H1 (cell line): ENCODE measurements around the gene ZSCAN5A. TPM values are rescaled to one million over a fixed set of nuclear protein-coding genes. Genes with fewer than 3 reads are reported as not detected.
A peak's percentile ranks its signal among the peaks of the same experiment; 100 is the strongest.

Experiments used
- BRCA1 ChIP-seq: IDR thresholded peaks from 2 replicates; pipeline ENCODE4 v1.6.1; 2012; ENCODE audit warnings: low read depth, low read length, improper control_type of control experiment
- GABPA ChIP-seq: IDR thresholded peaks from 2 replicates; pipeline ENCODE4 v1.6.1; 2011; ENCODE audit warnings: mild to moderate bottlenecking, low read length, moderate library complexity, borderline replicate concordance; ENCODE audit not compliant: insufficient read depth
- JUN ChIP-seq: IDR thresholded peaks from 2 replicates; pipeline ENCODE4 v1.6.1; 2011; ENCODE audit warnings: low read depth, mild to moderate bottlenecking, improper control_type of control experiment, low read length
- KDM1A ChIP-seq: fragments of 200-600, 300-600 bp; sonication (generic); IDR thresholded peaks from 2 replicates; pipeline ENCODE4 v1.7.1; 2016; ENCODE audit warnings: mild to moderate bottlenecking, low read length, borderline replicate concordance
- KDM4A ChIP-seq: IDR thresholded peaks from one replicate; pipeline ENCODE4 v1.7.1; 2012; ENCODE audit warnings: low read depth, mild to moderate bottlenecking, moderate library complexity, low read length, inconsistent platforms; ENCODE audit not compliant: severe bottlenecking
- NRF1 ChIP-seq: IDR thresholded peaks from 2 replicates; pipeline ENCODE4 v1.6.1; 2011; ENCODE audit warnings: mild to moderate bottlenecking, low read depth, low read length, improper control_type of control experiment
- PHF8 ChIP-seq: fragments of 200-600 bp; sonication (generic); conservative IDR thresholded peaks from 2 replicates; pipeline ENCODE4 v1.7.1; 2012; ENCODE audit warnings: low read depth, mild to moderate bottlenecking, inconsistent platforms, low read length, moderate library complexity
- POLR2A ChIP-seq, 2 experiments: IDR thresholded peaks; 1 replicate in 1 of 2; 2 replicates in 1 of 2; pipeline ENCODE4 v1.6.1; 2011; ENCODE audit warnings: low read depth in 2 of 2, low read length in 2 of 2, mild to moderate bottlenecking in 2 of 2; ENCODE audit errors: control extremely low read depth in 1 of 2
- RBBP5 ChIP-seq: IDR thresholded peaks from 2 replicates; pipeline ENCODE4 v1.7.1; 2012; ENCODE audit warnings: low read depth, mild to moderate bottlenecking, inconsistent platforms, low read length, moderate library complexity, borderline replicate concordance
- SAP30 ChIP-seq: fragments of 300-600 bp; sonication (generic); IDR thresholded peaks from 2 replicates; pipeline ENCODE4 v1.7.1; 2012; ENCODE audit warnings: low read length, moderate library complexity, mild to moderate bottlenecking, inconsistent platforms; ENCODE audit not compliant: insufficient read depth, insufficient replicate concordance
- SIX5 ChIP-seq: IDR thresholded peaks from 2 replicates; pipeline ENCODE4 v1.6.1; 2011; ENCODE audit warnings: mild to moderate bottlenecking, low read depth, low read length
- SP1 ChIP-seq: IDR thresholded peaks from 2 replicates; pipeline ENCODE4 v1.6.1; 2011; ENCODE audit warnings: low read depth, low read length
- TAF7 ChIP-seq: optimal IDR thresholded peaks from 2 replicates; pipeline ENCODE3; 2011; ENCODE audit warnings: low read depth, mild to moderate bottlenecking, inconsistent platforms, low read length, moderate library complexity, borderline replicate concordance
- TBP ChIP-seq: IDR thresholded peaks from 2 replicates; pipeline ENCODE4 v1.6.1; 2011; ENCODE audit warnings: low read depth, low read length, improper control_type of control experiment
- polyA plus RNA-seq, 7 experiments: library from polyadenylated mRNA; depleted of rRNA in 3 of 7; stranded (reverse) in 5 of 7; unstranded in 2 of 7; fragments of >200 nt in 5 of 7; fragments of 200-250 nt in 2 of 7; gene quantifications; 1 replicate in 5 of 7; 2 replicates in 1 of 7; 4 replicates in 1 of 7; pipeline versions ENCODE4 v1.2.1 to v1.2.3, GENCODE V29; 2011 to 2013; ENCODE audit warnings: missing spikeins in 2 of 7, mixed read lengths in 2 of 7
- total RNA-seq: library from RNA; stranded (reverse); fragmentation: NEBNext Ultra II Directional; extraction: Animal tissue kit (Norgen Biotek cat#: 25700); gene quantifications from 2 replicates; pipeline ENCODE4 v1.2.1, GENCODE V29; 2021
- TF ChIP-seq, protein P1 (sequence below): IDR thresholded peaks from 2 replicates; pipeline ENCODE4 v1.6.1; 2012; ENCODE audit warnings: inconsistent platforms
- TF ChIP-seq, protein P2 (sequence below): IDR thresholded peaks from 2 replicates; pipeline ENCODE4 v1.6.1; 2012; ENCODE audit warnings: low read length, inconsistent platforms

Gene ZSCAN5A
- total and polyA plus RNA-seq, 2 of the 8 experiments (the other 6 are each of a cell fraction or from before 2014, with no cell fraction given), result 8.6 to 11.0 TPM

DNA sequence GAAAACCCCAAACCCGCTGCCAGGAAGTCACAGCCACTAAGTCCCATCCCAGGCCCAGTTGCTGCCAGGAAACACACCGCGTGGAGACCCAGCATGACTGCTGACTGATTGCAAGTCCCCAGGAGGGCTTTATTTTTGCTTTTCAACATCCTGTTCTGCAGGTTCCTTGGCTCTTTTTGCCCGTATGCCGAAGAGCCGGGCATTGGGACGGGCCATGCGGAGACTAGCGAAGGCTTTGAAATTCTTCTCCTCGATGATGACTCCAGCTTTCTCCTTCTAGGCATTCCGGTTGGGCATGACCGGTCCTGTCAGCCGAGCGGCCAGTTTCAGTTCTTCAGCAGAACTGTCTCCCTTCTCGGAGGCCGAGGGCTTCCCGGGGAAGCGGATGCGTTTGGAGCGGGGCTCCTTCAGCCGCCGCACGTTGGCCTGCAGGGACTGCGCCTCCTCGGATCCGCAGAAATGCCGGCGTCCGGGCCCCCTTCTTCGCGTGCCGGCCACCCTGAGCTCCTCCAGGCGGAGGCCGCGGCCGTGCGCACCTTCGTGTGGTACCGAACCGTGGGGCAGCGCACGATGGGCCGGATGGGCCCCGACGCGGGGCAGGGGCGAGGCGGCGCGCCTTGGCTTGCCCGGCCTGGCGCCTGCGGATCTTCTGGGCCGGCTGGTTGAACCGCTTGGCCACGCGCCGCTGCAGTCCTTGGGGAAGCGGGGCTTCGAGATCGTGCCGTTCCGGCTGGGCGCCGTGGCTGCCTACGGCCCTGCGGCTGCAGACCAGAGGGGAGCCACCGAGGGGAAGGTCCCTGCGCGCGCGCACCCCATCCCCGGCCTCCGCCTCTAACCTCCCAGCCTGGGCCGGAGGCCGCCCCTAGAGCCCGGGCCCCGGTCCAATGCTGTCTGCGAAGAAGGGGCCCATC is 97.3 kb downstream of the ZSCAN5A start (continued):
- TF ChIP-seq SP1 (no peak), RBBP5 (no peak), SIX5 (no peak), PHF8 (peak; percentile 48; the same call in 1 of the 2 replicates), POLR2A (IDR thresholded peaks at IDR 0.05; ENCODE audit: control extremely low read depth in 1 of 2, low read depth in 2 of 2, low read length in 2 of 2) (peak in 1 of 2 experiments; percentile 22; a peak in 1 of 3 replicates), TBP (peak; percentile 21; the same call in 1 of the 2 replicates), TAF7 (no peak), KDM4A (peak; percentile 59), KDM1A (no peak), SAP30 (no peak), BRCA1 (no peak), JUN (no peak), NRF1 (no peak), GABPA (peak; percentile 50; the same call in 1 of the 2 replicates)
- TF ChIP-seq, protein P1, sequence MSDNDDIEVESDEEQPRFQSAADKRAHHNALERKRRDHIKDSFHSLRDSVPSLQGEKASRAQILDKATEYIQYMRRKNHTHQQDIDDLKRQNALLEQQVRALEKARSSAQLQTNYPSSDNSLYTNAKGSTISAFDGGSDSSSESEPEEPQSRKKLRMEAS, result peak; percentile 60
- TF ChIP-seq, protein P2, sequence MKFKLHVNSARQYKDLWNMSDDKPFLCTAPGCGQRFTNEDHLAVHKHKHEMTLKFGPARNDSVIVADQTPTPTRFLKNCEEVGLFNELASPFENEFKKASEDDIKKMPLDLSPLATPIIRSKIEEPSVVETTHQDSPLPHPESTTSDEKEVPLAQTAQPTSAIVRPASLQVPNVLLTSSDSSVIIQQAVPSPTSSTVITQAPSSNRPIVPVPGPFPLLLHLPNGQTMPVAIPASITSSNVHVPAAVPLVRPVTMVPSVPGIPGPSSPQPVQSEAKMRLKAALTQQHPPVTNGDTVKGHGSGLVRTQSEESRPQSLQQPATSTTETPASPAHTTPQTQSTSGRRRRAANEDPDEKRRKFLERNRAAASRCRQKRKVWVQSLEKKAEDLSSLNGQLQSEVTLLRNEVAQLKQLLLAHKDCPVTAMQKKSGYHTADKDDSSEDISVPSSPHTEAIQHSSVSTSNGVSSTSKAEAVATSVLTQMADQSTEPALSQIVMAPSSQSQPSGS, result no peak
